Measurements from ENCODE around the gene CSPG4.
A peak's percentile ranks its signal among the peaks of the same experiment; 100 is the strongest.
"Not testable (repeated sequence)": the region's sequence is repeated elsewhere in the genome, so short reads cannot be mapped to it uniquely, and the experiment has no call there.

Gene CSPG4, protein sequence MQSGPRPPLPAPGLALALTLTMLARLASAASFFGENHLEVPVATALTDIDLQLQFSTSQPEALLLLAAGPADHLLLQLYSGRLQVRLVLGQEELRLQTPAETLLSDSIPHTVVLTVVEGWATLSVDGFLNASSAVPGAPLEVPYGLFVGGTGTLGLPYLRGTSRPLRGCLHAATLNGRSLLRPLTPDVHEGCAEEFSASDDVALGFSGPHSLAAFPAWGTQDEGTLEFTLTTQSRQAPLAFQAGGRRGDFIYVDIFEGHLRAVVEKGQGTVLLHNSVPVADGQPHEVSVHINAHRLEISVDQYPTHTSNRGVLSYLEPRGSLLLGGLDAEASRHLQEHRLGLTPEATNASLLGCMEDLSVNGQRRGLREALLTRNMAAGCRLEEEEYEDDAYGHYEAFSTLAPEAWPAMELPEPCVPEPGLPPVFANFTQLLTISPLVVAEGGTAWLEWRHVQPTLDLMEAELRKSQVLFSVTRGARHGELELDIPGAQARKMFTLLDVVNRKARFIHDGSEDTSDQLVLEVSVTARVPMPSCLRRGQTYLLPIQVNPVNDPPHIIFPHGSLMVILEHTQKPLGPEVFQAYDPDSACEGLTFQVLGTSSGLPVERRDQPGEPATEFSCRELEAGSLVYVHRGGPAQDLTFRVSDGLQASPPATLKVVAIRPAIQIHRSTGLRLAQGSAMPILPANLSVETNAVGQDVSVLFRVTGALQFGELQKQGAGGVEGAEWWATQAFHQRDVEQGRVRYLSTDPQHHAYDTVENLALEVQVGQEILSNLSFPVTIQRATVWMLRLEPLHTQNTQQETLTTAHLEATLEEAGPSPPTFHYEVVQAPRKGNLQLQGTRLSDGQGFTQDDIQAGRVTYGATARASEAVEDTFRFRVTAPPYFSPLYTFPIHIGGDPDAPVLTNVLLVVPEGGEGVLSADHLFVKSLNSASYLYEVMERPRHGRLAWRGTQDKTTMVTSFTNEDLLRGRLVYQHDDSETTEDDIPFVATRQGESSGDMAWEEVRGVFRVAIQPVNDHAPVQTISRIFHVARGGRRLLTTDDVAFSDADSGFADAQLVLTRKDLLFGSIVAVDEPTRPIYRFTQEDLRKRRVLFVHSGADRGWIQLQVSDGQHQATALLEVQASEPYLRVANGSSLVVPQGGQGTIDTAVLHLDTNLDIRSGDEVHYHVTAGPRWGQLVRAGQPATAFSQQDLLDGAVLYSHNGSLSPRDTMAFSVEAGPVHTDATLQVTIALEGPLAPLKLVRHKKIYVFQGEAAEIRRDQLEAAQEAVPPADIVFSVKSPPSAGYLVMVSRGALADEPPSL (N-terminal part only)

DNA sequence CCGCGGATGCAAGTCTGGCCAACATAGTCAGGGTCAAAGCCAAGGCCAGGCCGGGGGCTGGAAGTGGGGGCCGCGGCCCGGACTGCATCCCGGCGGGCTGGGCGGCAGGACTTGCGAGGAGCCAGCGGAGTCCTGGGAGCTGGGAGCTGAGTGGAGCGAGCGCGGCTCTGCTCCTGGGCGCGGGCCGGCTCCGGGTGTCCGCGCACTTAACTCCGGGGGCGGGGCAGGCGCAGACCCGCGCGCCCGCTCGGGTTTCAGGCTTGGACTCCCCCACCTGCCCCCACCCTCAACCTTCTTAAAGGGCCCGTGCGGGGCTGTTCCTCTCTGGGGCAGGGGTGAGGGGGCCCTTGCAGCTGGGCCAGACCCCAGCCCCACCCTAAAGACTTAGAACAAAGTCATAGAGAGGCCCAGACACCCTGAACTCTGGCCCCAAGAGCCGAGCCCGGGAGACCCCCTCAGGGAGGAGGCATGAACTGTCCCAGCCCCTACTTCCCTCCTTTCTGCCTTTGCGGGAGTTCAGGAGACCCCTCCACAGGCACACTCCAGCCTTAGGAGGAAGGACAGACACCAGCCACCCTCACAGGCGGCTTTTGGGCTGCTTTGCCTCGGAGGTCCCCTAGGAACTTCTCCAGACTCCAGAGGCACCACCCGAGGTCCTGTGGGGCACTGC lies at the start of gene CSPG4:
TSS of gene CSPG4 (minus strand) at position 181 of the 670 bp plus-strand sequence. CDS start at position 88, 93 bp downstream.
- no peak for DNase-seq

DNA sequence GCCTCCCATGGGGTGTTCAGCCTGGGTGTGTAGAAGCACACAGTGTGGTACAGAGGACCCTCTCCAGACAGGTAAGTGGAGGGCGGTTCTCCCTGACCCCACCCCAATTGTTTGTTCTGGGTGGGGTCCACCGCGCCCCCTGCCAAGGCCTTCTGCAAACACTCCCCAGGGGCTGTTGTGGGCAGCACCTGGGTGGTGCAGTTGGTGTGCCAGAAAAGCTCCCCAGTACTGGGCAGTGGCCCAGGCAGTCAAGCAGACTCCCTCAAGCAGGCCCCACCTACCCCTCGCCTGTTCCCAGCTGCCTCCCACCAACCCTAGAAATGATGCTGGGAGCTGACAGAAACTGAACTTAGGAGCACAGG lies 49.7 kb upstream of the CSPG4 start:
- not testable (repeated sequence) for DNase-seq

DNA sequence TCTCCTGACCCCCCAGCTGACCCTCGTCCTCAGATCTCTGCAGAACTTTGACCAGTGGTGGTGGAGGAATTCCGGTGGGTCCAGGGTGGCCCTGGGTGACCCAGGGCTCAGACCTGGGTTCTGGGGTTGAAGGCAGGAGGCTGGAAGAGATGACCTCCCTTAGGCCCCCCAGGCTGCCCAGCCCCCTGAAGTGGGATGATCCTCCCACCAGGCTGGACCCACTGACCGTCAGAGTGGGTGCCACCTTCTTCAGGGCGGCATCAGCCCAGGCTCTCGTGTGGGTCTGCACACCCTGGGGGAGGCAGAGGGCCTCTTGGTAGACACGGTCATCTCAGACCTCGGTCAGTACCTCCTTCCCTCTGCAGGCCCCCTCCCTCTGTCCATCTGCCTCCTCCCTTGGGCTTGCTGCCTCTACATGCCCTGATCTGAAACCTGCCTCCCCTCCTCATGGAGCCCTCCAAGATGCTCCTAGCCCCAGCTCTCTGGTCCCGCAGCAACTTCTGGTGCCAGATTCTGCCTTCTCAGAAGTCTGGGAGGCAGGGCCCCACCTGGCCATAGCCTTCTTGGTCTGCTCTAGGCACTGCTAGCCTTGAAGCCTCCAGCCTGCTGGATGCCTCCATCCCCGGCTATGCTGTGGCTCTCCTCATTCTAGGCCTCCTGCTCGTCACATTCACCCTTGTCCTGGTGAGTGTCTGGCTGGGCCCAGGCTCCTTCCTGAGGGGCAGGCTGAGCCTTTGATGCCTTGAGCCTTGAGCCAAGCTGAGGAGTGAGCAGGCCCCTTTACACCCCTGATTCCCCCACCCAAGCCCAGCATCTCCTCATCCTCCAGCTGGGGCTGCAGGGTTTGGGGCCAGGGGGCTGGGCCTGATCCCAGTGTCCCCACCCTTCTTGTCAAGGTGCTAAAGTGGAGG lies 49.1 kb upstream of the CSPG4 start:
- no peak for DNase-seq

DNA sequence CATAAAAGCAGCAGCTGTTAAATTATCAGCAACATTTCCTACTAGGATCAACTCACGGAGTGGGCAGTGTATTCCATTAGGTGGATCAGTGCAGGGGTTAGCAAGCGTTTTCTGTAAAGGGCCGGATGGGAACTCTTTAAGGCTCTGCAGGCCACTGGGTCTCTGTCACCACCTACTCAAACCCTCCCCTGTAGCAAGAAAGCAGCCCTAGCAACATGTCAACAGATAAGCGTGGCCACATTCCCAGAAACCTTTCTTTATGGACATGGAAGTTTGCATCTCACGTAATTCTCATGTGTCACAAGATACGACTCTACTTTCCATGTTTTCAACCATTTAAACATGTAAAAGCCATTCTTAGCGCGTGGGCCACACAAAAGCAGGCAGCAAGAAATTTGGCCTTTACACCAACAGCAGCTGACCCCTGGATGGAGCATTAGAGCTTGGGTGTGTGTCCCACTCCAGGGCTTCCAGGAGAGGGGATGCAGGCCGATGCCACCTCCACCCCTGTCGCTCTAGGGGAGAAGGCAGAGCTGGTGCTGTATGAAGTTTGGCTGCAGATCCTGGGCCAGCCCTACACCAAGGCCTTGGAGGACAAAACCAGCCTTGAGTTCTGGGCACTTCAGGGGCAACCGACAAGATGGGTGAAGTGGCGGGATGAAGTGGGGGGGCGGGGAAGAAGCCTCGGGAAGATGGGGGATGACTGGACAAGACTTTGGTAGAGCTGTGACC lies 48.2 kb upstream of the CSPG4 start:
- no peak for DNase-seq

DNA sequence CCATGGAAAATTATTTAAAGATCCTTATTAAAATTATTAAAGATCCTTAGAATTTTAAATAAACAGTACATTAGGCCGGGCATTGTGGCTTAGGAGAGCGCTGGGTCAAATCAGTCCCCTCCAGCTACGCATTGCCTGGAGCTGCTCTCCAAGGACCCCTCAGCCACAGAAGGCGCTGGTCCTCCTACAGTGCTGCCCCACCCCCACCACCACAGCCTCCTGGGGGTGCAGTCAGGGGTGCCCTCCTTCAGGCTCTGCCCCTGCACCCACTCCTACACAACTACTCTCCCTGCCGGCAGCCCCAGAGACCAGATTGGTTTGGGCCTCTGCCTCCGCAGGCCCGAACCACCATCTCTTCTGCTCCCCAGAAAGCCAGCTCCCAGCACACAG lies 47.5 kb upstream of the CSPG4 start:
- not testable (repeated sequence) for DNase-seq

DNA sequence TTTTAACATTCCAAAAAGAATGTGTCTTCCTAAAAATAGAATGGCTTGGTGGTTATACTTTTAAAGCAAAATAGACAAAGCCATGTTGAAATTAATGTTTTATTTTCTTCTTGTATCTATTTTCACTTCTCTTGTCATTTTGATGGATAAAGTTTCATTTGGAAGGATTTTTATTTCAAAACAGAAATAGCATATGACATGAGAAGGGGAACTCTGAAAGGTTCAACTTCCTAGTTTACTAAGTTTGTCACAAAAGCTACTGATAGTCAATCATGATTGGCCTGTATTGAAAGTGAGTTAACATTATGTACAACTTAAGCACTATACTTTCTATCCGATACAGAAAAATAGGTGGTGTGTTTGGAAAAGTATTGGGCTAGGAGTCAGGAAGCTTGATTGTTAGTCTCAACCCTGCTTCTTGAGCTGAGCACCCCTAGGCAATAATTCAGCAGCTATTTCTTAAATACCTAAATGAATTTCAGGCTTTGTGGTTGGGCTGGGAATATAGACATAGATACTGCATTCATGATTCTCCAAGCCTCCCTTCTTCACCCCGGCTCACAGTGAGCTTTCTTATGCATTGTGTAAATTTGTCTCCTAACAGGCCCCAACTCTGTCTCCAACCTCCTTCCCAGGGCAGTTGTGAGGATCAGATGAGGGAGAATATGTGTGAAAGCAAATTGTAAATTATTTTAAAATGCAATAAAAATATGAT lies 46.9 kb upstream of the CSPG4 start:
- no peak for DNase-seq

DNA sequence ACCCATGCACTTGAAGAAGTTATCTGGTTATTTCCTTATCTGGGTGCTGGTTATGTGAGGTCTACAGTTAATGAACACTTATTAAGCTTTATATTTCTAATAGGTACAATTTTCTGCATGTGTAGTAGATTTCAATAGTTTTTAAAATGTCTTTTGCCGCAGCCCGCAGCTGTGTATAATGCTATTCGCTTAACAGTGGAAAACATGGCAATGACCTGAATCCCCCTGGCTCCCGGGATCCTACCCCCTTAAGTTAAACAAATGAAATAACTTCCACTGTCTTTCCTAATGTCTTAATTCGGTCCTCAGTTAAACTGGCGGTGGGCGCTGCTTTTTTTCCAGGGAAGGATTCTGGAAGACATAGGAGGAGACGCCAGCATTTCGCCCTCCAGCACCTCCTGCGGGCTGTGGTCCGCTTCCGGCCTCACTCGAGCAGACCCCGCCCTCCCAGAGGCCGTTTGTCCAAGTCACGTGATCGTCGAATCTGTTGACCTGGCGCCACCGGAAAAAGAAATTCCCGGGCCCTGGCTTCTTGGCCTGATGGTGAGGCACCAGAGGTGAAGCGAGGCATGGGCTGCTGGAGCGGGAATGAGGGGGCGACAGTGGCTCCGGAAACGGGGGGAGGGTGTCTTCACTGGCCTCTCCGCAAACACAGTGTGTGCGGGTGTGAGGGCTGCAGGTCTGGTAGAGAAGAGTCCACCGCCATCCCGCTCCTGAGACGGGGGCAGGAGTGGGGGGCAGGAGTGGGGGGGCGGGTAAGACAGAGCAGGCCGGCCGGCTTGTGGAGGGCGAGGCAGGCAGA lies 45.6 kb upstream of the CSPG4 start:
- peak; percentile 9 to 58 (median 40) for DNase-seq

DNA sequence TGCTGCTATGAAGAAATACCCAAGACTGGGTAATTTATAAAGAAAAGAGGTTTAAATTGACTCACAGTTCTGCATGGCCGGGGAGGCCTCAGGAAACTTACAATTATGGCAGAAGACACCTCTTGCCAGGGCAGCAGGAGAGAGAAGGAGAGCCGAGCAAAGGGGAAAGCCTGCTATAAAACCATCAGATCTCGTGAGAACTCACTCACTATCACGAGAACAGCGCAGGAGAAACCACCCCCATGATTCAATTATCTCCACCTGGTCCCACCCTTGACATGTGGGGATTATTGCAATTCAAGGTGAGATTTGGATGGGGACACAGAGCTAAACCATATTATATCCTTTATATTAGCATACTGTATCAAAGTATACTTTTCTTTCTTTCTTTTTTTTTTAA lies 42.2 kb upstream of the CSPG4 start:
- DNase-seq: not testable (repeated sequence)

DNA sequence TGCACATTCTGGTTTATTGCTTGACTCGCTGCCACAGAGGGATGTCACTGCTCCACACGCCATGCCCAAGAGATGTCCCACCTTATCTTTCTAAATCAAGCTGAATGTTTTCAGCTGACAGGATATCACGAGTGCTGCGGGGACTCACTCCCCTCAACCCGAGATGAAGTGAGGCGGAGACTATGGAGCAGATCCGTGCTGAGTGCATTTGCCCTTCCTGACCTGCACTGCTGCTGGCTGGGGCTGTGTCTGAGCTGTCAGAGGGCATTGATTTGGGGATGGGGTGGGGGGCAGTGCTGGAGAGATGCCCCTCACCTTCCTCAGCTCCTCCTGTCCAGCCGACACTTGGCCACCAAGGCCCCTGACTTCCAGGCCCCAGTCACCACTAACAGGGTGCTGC lies 40.5 kb upstream of the CSPG4 start:
- DNase-seq: no peak

DNA sequence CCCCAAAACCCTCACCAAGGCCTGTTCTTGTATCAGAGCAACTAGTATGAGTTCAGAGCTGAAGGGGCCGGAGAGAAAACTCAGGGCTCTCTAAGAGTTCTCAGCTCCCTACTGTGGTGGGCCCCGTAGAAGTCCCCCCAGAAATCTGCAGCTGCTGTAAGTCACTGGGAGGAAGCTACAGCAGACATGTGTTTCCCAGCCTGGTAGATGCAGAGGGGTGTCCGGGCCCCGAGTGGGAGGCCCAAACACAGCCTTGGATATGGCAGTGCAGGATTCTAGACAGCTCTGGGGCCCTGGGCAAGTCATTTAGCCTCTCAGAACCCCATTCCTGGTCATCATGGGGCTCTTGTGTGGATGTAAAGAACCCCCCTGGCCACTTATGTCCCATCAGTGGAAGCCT lies 39.2 kb upstream of the CSPG4 start:
- no peak for DNase-seq

DNA sequence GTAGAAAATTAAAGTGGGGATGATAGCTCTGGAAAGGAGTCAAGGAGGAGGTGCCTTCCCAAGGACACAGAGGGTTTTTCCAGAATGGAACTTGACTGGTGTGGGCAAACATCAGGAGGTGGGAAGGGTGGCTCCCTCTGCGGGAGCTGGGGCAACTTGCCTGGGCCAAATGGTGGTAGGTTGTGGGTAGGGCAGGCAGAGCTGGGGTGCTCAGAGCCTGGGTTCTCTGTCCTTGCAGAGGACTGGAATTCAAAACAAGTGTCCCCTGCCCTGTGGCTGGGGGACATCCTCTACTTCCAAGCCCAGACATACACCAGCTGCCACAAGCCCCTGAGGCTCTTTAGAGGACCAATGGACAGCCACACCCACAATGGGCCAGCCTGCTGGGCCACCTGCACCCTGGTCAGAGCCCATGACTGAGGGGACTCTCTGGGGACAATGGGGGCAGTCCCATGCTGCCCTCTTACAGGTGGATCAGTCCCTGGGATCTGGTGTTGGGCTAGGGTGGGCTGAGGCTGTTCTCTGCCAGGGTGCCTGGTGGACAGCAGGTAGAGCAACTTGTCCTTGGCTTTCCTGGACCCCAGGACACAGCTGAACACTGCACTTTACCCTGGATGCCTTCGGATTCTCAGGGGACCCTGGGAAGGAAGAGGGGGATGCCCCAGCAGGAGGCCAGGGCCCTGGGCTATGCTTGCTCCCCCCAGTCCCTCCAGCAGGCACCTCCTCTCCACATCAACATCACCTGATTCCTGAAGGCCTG lies 38.6 kb upstream of the CSPG4 start:
- DNase-seq: no peak

DNA sequence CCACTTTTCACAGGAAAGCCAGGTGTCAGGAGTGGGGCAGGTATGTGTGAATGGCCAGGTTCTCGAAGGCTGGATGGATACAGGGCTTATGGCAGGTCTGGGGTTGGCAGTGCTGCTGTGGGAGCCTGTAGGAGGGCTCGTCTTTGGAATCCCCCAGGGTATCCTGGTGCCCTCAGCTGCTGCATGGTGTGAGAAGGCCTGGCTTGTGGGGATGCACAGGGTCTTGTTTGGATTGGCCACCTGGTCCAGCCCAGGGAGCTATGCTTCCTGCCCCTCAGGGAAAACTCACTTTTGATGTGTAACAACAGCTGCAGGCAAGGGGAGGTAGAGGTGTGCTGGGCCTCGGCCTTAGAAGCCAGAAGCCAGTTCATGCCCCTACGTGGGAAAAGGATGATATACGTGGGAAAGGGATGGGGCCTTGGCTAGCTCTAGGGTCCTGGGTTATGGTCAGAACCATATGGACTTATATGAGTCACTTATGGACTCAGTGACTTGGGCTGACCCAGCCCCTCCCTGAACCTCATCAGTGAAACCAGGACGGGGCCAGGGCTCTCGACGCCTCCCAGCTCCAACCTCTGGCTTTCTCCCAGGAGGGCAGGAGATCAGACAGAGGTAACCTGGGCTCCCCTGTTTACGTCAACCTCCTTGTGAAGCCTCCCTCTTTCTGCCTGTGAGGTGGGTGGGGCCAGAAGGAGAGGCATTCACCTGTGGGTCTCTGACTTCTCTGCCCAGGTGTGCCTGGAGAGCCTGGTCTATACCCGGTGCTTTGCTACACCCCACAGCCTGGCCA lies 37.8 kb upstream of the CSPG4 start:
- DNase-seq: no peak

DNA sequence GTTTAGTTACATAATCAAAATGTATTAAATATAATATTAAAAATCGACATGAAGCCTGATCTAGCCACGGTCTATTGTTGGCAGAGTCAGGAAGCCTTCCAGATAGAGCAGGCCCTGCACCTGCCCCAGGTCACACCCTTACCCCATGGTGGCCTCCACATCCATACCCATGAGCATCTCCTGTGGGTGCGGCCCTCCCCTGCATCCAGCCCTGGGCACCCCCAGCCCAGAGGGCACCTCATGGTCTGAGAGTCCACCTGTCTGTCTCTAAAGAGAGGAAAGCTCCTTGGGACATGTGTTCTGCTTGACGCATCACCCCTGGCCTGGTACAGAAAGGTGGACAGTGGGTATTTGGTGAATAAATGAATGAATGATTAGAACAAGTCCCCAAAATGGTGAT lies 37.2 kb upstream of the CSPG4 start:
- DNase-seq: no peak

DNA sequence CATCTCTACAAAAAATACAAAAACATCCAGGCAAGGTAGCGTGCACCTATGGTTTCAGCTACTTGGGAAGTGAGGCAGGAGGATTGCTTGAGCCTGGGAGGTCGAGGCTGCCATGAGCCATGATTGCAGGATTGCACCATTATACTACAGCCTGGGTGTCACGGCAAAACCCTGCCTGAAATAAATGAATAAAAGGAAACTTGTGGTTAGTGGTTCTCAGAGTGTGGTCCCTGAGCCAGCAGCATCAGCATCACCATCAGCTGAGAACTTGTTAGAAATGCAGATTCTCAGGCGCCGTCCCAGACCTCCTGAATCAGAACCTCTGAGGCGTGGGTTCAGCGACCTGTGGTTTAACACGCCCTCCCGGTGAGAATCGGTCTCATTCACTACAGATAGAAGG lies 36.2 kb upstream of the CSPG4 start:
- DNase-seq: not testable (repeated sequence)

DNA sequence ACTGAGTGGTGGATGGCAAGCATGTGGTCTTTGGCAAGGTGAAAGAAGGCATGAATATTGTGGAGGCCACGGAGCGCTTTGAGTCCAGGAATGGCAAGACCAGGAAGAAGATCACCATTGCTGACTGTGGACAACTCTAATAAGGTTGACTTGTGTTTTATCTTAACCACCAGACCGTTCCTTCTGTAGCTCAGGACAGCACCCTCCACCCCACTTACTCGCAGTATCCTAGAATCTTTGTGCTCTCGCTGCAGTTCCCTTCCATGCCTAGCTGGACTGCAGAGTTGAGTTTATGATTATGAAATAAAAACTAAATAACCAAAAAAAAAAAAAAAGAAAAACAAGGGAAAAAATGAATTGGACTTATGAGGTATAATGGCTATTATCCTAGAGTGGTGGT lies 34.5 kb upstream of the CSPG4 start:
- not testable (repeated sequence) for DNase-seq

DNA sequence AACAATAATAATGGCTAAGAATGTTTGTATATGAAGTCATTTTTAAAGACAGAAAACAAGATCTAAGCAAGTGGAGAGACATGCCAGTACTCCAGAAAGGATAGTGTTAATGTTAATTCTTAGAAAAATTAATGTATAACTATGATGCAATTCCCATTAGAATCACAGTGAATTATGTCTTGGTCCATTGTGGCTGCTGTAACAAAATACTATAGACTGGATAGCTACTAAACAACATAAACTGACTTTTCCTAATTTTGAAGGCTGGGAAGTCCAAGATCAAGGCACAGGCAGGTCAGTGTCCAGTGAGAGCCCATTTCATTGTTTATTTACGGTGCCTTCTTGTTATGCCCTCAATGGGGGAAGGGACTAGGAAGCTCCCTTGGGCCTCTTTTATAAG lies 32.7 kb upstream of the CSPG4 start:
- no peak for DNase-seq

DNA sequence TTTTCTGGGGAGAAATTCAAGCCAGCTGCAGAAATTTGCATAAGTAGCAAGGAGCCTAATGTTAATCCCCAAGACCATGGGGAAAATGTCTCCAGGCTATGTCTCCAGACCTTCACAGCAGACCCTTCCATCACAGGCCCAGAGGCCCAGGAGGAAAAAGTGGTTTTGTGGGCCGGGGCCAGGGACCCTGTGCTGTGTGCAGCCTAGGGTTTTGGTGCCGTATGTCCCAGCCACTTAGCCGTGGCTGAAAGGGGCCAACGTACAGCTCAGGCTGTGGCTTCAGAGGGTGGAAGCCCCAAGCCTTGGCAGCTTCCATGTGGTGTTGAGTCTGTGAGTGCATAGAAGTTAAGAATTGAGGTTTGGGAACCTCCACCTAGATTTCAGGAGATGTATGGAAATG lies 29.7 kb upstream of the CSPG4 start:
- DNase-seq: not testable (repeated sequence)

DNA sequence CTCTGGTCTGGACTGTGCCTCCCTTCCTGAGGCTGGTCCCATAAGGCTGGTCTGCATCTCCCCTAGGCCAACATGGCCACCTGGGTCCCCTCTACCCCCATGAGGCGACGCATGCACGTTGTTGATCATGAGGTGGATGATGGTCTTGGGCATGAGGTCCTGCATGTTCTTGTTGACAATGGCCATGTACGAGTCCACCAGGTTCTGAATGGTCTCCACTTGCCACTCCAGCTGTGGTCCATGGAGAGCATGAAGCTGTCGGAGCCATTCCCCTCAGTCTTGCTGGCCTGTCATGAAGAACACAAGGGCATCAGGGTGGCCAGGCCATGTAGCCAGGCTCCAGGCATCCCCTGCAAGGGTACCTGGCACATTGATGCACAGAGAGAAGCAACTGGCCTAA lies 27.1 kb upstream of the CSPG4 start:
- no peak for DNase-seq

Measured in stimulated activated naive CD4-positive, alpha-beta T cell (primary cell).